ENCODE measurements around the gene KY.

DNA sequence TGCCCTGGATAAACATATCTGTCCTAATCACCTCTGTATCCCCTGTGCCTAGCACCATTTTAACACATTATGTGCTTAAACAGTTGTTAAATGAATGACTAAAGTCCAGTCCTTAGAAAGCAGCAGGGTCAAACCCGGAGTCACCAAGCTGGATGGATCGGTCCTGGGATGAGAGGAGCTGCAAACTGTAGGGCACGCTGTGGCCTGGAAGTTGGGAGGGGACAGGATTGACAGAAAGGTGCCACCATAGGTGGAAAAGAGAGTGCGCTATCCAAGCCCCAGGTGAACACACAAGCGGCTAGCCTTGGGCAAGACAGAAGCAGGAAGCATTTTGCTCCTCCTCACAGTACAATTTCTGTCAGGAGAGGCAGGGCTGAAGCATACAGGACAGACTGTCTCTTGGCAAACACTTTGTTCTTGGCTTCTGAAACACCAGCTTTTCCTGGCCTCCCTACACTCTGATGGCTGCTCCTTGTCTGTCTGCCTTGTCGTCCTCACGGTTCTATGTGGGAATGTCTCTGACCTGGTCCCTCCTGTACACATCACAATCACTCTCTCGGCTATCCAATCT, 48.4 kb upstream of the KY start:
- TF ChIP-seq ZNF584 (CRISPR knock-in tag; IDR thresholded peaks at IDR 0.05; ENCODE audit: low read depth) (no peak), HSF4 (CRISPR knock-in tag; IDR thresholded peaks at IDR 0.05; ENCODE audit: borderline replicate concordance) (no peak), ZNF583 (CRISPR knock-in tag; IDR thresholded peaks at IDR 0.05) (no peak), RBM17 (IDR thresholded peaks at IDR 0.05; ENCODE audit: borderline replicate concordance, low read depth, low read length) (no peak), ZC3H8 (IDR thresholded peaks at IDR 0.05) (no peak)
- TF ChIP-seq, protein P1, sequence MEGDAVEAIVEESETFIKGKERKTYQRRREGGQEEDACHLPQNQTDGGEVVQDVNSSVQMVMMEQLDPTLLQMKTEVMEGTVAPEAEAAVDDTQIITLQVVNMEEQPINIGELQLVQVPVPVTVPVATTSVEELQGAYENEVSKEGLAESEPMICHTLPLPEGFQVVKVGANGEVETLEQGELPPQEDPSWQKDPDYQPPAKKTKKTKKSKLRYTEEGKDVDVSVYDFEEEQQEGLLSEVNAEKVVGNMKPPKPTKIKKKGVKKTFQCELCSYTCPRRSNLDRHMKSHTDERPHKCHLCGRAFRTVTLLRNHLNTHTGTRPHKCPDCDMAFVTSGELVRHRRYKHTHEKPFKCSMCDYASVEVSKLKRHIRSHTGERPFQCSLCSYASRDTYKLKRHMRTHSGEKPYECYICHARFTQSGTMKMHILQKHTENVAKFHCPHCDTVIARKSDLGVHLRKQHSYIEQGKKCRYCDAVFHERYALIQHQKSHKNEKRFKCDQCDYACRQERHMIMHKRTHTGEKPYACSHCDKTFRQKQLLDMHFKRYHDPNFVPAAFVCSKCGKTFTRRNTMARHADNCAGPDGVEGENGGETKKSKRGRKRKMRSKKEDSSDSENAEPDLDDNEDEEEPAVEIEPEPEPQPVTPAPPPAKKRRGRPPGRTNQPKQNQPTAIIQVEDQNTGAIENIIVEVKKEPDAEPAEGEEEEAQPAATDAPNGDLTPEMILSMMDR (IDR thresholded peaks at IDR 0.05 in 2 of 3, conservative IDR thresholded peaks at IDR 0.05 in 1 of 3; ENCODE audit: insufficient read depth in 2 of 3, low read depth in 1 of 3, low read length in 3 of 3), result no peak
- TF ChIP-seq, protein P2, sequence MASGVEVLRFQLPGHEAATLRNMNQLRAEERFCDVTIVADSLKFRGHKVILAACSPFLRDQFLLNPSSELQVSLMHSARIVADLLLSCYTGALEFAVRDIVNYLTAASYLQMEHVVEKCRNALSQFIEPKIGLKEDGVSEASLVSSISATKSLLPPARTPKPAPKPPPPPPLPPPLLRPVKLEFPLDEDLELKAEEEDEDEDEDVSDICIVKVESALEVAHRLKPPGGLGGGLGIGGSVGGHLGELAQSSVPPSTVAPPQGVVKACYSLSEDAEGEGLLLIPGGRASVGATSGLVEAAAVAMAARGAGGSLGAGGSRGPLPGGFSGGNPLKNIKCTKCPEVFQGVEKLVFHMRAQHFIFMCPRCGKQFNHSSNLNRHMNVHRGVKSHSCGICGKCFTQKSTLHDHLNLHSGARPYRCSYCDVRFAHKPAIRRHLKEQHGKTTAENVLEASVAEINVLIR (CRISPR knock-in tag; IDR thresholded peaks at IDR 0.05), result no peak

All from K562 (cell line).